Epithelial cell of proximal tubule (primary cell): ENCODE results near the gene DIPK1B. TPM values are rescaled to one million over a fixed set of nuclear protein-coding genes. Genes with fewer than 3 reads are reported as not detected.

Source experiments
- DNase-seq: peaks from one replicate; pipeline ENCODE4 v3.0.0-alpha.2; 2011; ENCODE audit warnings: low read depth
- H3K4me3 ChIP-seq: 2 replicates; pipeline ENCODE4 v1.5.1; 2011; ENCODE audit warnings: low read depth, mild to moderate bottlenecking, low read length
- total RNA-seq: library from RNA; depleted of rRNA; stranded (reverse); fragments of >200 nt; gene quantifications from 2 replicates; pipeline ENCODE4 v1.2.3, GENCODE V29; 2015
- TF ChIP-seq, protein P1 (sequence below): conservative IDR thresholded peaks from 2 replicates; pipeline ENCODE4 v1.5.1; 2012; ENCODE audit warnings: low read depth, mild to moderate bottlenecking, low read length

DIPK1B gene
- total RNA-seq, 1 donor from 2014 or later: 20.3 TPM

DNA sequence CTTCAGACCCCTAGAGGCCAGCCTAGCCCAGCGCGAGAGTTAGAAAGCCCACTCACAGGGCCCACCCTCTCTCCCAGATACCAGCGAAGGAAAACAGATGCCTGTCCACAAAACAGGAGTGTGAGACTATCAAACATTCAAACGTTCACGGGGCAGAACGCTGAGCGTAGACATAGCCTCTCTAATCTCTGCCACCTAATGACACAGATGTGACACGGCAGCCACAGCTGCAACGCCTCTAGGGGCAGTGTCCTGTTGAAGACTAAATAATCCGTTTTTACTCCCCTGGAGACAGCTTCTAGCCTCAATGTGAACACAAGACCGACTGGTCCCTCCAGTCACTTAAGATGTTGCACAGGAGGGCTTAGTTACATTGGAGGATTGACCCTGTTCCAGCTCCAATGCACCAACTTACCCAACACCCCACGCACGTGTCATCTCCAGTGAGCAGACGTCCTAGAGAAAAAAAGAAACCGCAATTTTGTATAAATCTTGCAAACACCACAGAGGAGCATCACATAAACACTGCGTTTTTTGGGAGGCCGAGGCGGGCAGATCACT, 14.3 kb downstream of the DIPK1B start:
- TF ChIP-seq, protein P1, sequence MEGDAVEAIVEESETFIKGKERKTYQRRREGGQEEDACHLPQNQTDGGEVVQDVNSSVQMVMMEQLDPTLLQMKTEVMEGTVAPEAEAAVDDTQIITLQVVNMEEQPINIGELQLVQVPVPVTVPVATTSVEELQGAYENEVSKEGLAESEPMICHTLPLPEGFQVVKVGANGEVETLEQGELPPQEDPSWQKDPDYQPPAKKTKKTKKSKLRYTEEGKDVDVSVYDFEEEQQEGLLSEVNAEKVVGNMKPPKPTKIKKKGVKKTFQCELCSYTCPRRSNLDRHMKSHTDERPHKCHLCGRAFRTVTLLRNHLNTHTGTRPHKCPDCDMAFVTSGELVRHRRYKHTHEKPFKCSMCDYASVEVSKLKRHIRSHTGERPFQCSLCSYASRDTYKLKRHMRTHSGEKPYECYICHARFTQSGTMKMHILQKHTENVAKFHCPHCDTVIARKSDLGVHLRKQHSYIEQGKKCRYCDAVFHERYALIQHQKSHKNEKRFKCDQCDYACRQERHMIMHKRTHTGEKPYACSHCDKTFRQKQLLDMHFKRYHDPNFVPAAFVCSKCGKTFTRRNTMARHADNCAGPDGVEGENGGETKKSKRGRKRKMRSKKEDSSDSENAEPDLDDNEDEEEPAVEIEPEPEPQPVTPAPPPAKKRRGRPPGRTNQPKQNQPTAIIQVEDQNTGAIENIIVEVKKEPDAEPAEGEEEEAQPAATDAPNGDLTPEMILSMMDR: peak; percentile 57
- DNase-seq: no peak
- H3K4me3 ChIP-seq: peak overlapping the region; percentile 89

DNA sequence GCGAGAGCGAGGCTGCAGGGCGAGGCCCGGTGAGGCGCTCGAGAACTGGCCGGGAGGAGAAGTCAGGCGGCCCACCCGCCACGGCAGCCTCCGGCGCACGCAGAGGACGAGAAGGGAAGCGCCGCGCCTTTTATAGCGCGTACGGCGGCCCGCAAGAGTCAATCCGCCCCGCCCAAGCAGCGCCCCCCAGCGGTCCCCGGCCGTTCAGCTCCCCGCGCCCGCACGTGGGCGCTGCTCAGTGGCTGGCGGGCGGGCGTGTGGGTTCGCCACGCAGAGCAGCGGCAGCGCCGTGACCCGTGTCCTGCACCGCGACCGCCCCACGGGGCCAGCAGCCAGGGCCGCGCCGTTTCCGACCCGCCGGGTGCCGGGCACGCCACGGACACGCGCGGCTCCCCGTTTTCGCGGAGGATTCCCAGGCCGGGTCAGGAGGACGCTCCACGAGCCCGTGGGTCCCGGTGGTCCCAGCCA, 15.7 kb downstream of the DIPK1B start:
- TF ChIP-seq, protein P1: peak; percentile 68
- DNase-seq: peak; percentile 6
- H3K4me3 ChIP-seq: peak overlapping the region; percentile 89

DNA sequence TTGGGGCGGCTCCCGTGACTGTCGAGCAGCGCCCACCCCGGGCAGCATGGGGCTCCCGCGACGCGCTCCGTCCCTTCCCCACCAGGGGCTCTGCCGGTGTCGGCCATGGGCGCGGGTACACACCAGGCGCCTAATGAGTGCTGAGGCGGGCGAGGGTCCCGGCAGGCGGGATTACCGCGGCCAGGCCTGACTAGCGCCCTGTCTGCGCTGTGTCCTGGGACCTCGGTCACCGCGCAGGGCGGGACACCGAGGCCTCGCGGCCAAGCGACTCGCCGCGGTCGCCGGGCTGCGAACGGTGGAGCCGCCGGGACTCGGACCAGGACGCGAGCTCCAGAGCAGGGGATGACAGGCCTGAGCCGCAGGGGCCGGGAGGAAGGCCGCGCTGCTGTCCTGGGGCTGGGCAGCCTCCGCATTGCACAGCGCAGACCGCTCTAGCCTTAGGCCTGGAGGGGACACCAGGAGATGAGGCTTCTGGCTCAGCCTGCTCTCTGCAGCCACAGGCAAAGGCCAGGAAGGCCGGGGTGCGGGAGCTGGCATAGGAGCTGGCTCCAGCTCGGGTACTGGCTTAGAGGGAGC, 16.3 kb downstream of the DIPK1B start:
- peak overlapping the region; percentile 89 for H3K4me3 ChIP-seq
- TF ChIP-seq, protein P1: no peak
- DNase-seq: no peak

DNA sequence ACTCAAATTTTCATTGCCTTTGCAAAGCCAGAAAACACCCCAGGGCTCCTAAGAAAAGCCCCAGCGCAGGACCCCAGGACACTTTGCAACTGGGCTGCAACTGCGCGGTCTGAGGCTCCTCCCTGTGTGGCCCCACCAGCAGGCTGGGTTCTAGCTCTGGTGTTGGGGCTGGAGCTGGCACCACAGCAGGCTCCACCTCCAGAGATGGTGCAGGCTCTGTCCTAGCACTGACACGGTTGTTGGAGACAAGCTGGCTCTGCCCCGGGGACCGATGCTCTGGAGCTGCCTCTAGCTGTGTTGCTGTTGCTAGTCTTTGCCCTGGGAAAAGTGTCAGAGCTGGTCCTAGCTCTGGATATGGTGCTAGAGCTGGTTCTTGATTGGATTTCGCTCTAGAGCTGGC, 16.8 kb downstream of the DIPK1B start:
- no peak for DNase-seq
- TF ChIP-seq, protein P1: no peak
- H3K4me3 ChIP-seq: peak overlapping the region; percentile 89

DNA sequence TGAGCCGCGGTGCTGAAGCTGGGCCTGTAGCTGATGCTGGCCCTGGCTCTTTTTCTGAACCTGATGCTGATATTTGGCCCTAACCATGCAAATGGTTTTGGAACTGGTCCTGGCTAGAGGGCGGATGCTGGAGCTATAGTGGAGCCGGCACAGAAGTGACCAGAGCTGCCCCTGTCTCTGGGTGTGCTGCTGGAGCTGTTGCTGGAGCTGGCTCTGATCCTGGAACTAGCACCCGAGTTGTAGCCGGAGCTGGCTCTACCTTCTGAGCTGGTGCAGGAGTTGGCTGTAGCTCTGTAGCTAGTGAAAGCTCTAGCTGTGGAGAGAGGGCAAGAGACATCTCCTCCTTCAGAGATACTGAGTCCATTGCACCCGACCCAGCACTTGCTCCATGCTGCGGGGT, 17.6 kb downstream of the DIPK1B start:
- no peak for DNase-seq
- TF ChIP-seq, protein P1: no peak
- H3K4me3 ChIP-seq: no peak overlapping the region

DNA sequence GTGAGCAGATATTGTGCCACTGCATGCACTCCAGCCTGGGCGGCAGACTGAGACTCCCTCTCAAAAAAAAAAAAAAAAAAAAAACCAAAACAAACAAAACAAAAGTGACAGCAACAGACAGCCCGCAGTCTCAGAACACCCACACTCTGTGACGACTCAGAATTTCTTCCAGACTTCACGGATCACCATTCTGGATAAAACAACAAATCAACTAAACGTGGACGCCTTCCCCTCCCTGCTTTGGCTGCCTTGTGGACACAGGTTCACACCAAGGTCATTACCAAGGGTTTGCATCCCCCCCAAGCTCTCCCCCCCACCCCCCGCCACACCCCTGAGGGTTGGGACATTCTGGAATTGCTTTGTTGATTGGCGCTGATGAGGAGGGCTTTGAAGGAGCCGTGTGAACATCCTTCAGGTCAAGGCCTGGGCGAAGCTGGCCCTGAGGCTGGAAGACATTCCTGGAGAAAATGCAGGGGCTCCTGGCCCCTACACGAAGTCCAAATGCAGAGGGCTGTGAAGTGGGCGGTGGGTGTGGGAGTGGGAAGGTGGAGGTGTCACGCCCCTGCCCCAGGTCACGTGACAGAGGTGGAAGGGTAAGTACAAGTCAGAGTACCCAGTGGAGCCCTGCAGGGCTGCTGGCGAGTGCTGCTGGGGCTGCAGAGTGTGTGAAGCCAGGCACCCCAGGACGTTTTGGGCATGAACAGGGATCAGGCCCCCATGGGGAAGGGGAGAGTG, 20.2 kb downstream of the DIPK1B start:
- DNase-seq: no peak
- TF ChIP-seq, protein P1: no peak
- H3K4me3 ChIP-seq: no peak overlapping the region
